IPS DF 6.9 (cell line): ENCODE data around the gene NDE1.

Experiments
- DNase-seq: peaks from one replicate; pipeline ENCODE4 v3.0.0-alpha.2; 2013; ENCODE audit warnings: low read depth, low spot score
- H3K27ac ChIP-seq: one replicate; pipeline ENCODE4 v1.5.1; 2013; ENCODE audit warnings: low read length, control low read depth
- H3K27me3 ChIP-seq: 2 replicates; pipeline ENCODE4 v1.6.1; 2013; ENCODE audit warnings: mild to moderate bottlenecking, low read length; ENCODE audit not compliant: control insufficient read depth, insufficient read depth
- H3K36me3 ChIP-seq: 2 replicates; pipeline ENCODE4 v1.6.1; 2013; ENCODE audit warnings: low read length; ENCODE audit not compliant: control insufficient read depth, insufficient read depth
- H3K4me1 ChIP-seq: 2 replicates; pipeline ENCODE4 v1.6.1; 2013; ENCODE audit warnings: low read length; ENCODE audit not compliant: control insufficient read depth, insufficient read depth
- H3K4me3 ChIP-seq: 2 replicates; pipeline ENCODE4 v1.5.1; 2013; ENCODE audit warnings: mild to moderate bottlenecking, low read length
- H3K9me3 ChIP-seq: 2 replicates; pipeline ENCODE4 v1.6.1; 2013; ENCODE audit warnings: low read length, inconsistent platforms; ENCODE audit not compliant: control insufficient read depth, insufficient read depth
- WGBS: extraction: QIAGEN DNeasy Blood & Tissue Kit; methylation state at CpG from one replicate; pipeline ENCODE4 v1.1.7; 2013; ENCODE audit warnings: mixed read lengths, missing lambda C conversion rate; ENCODE audit not compliant: insufficient read length, insufficient coverage; 5-methylcytosine and 5-hydroxymethylcytosine counted together

Gene NDE1

GRCh38 chr16:15752717-15753488 lies 102.9 kb downstream of the NDE1 start:
- Histone ChIP-seq H3K4me3 (no peak overlapping the region), H3K27ac (no peak overlapping the region), H3K4me1 (no peaks in the 10 kb centered on the region), H3K9me3 (no peaks in the 10 kb centered on the region), H3K27me3 (no peaks in the 10 kb centered on the region), H3K36me3 (no peaks in the 10 kb centered on the region)
- no CpG with 5 or more reads among the region's 12 CpGs for WGBS
- no peak for DNase-seq

- H3K4me3 ChIP-seq = no peak overlapping the region
- H3K4me1 ChIP-seq = no peaks in the 10 kb centered on the region
- no peaks in the 10 kb centered on the region for H3K27me3 ChIP-seq
- no peaks in the 10 kb centered on the region for H3K9me3 ChIP-seq
- no peaks in the 10 kb centered on the region for H3K36me3 ChIP-seq
- WGBS = no CpG with 5 or more reads among the region's 8 CpGs
- H3K27ac ChIP-seq = no peak overlapping the region
- DNase-seq = no peak
These were observed 104.9 kb downstream of the NDE1 start for GRCh38 chr16:15754821-15755534.

- no peak for DNase-seq
- no peaks in the 10 kb centered on the region for H3K36me3 ChIP-seq
- H3K4me1 ChIP-seq = no peaks in the 10 kb centered on the region
- H3K27me3 ChIP-seq = no peaks in the 10 kb centered on the region
- no CpG with 5 or more reads among the region's 10 CpGs for WGBS
- no peak overlapping the region for H3K27ac ChIP-seq
- H3K4me3 ChIP-seq = no peak overlapping the region
- H3K9me3 ChIP-seq = no peaks in the 10 kb centered on the region
These were observed 107.0 kb downstream of the NDE1 start for GRCh38 chr16:15757077-15757386.

GRCh38 chr16:15757630-15758251 lies 107.7 kb downstream of the NDE1 start:
- Histone ChIP-seq H3K27ac (no peak overlapping the region), H3K4me3 (no peak overlapping the region), H3K27me3 (no peaks in the 10 kb centered on the region), H3K36me3 (no peaks in the 10 kb centered on the region), H3K4me1 (no peaks in the 10 kb centered on the region), H3K9me3 (no peaks in the 10 kb centered on the region)
- WGBS = no CpG with 5 or more reads among the region's 23 CpGs
- no peak for DNase-seq

GRCh38 chr16:15759070-15759469 lies 109.0 kb downstream of the NDE1 start:
- Histone ChIP-seq H3K27ac (no peak overlapping the region), H3K4me3 (no peak overlapping the region), H3K36me3 (no peaks in the 10 kb centered on the region), H3K27me3 (no peaks in the 10 kb centered on the region), H3K4me1 (no peaks in the 10 kb centered on the region), H3K9me3 (no peaks in the 10 kb centered on the region)
- no CpG with 5 or more reads among the region's 4 CpGs for WGBS
- no peak for DNase-seq

- Histone ChIP-seq H3K36me3 (no peaks in the 10 kb centered on the region), H3K9me3 (no peaks in the 10 kb centered on the region), H3K27me3 (no peaks in the 10 kb centered on the region), H3K27ac (no peak overlapping the region), H3K4me3 (no peak overlapping the region), H3K4me1 (no peaks in the 10 kb centered on the region)
- WGBS = no CpG with 5 or more reads among the region's 1 CpG
- DNase-seq = no peak
These were observed 110.1 kb downstream of the NDE1 start for GRCh38 chr16:15760129-15760528.

GRCh38 chr16:15764112-15764511 lies 114.1 kb downstream of the NDE1 start:
- H3K27me3 ChIP-seq = no peaks in the 10 kb centered on the region
- no peaks in the 10 kb centered on the region for H3K4me1 ChIP-seq
- H3K4me3 ChIP-seq = no peak overlapping the region
- no CpG with 5 or more reads among the region's 2 CpGs for WGBS
- H3K36me3 ChIP-seq = no peaks in the 10 kb centered on the region
- DNase-seq = no peak
- no peak overlapping the region for H3K27ac ChIP-seq
- H3K9me3 ChIP-seq = no peaks in the 10 kb centered on the region

- Histone ChIP-seq H3K27me3 (no peaks in the 10 kb centered on the region), H3K36me3 (no peaks in the 10 kb centered on the region), H3K4me3 (no peak overlapping the region), H3K27ac (no peak overlapping the region), H3K4me1 (no peaks in the 10 kb centered on the region), H3K9me3 (no peaks in the 10 kb centered on the region)
- WGBS = 100% methylated on average over 4 of the region's 4 CpGs
- no peak for DNase-seq
These were observed 115.1 kb downstream of the NDE1 start for GRCh38 chr16:15765116-15765515.

GRCh38 chr16:15765880-15766279 lies 115.8 kb downstream of the NDE1 start:
- DNase-seq = peak; percentile 27
- no peaks in the 10 kb centered on the region for H3K36me3 ChIP-seq
- no peaks in the 10 kb centered on the region for H3K4me1 ChIP-seq
- no peak overlapping the region for H3K4me3 ChIP-seq
- no peaks in the 10 kb centered on the region for H3K27me3 ChIP-seq
- WGBS = no CpG with 5 or more reads among the region's 3 CpGs
- no peaks in the 10 kb centered on the region for H3K9me3 ChIP-seq
- H3K27ac ChIP-seq = no peak overlapping the region

GRCh38 chr16:15766918-15767317 lies 116.9 kb downstream of the NDE1 start:
- no peaks in the 10 kb centered on the region for H3K9me3 ChIP-seq
- no peak overlapping the region for H3K4me3 ChIP-seq
- H3K27me3 ChIP-seq = no peaks in the 10 kb centered on the region
- H3K27ac ChIP-seq = no peak overlapping the region
- DNase-seq = no peak
- no peaks in the 10 kb centered on the region for H3K36me3 ChIP-seq
- 100% methylated on average over 1 of the region's 5 CpGs for WGBS
- H3K4me1 ChIP-seq = no peaks in the 10 kb centered on the region
